ENCODE results near the gene LRP6. TPM values are rescaled to one million over a fixed set of nuclear protein-coding genes. Genes with fewer than 3 reads are reported as not detected.
"Not testable (repeated sequence)": the region's sequence is repeated elsewhere in the genome, so short reads cannot be mapped to it uniquely, and the experiment has no call there.

Gene LRP6
- total RNA-seq: 18.7 TPM
- long read RNA-seq, full-length matches to known transcripts: 4 of 10 reads
- long read RNA-seq, partial matches to known transcripts: 5 of 10 reads
- long read RNA-seq, other reads (novel, unspliced or antisense): 1 of 10 reads

GRCh38 chr12:12266873-12267741 is at the start of gene LRP6:
LRP6 (minus strand) TSS chr12:12267044; CDS start chr12:12266735, 309 bp downstream.
- peak within 1 kb of the TSS; percentile 89 for H3K4me3 ChIP-seq
- intact Hi-C loops (cut with micrococcal nuclease): no loop called here
- peak within 1 kb of the TSS; percentile 100 for H3K27ac ChIP-seq (replicated peaks)
- H3K4me1 ChIP-seq: peaks cover 41% of the 10 kb centered on the region
- no peaks in the 10 kb centered on the region for H3K36me3 ChIP-seq
- H3K27me3 ChIP-seq (ENCODE audit: low read depth): no peaks in the 10 kb centered on the region
- TF ChIP-seq CTCF (IDR thresholded peaks at IDR 0.05; ENCODE audit: borderline replicate concordance): peak; percentile 3
- peak; percentile 92 for DNase-seq
- no peaks in the 10 kb centered on the region for H3K9me3 ChIP-seq (replicated peaks)

GRCh38 chr12:12315838-12316237 is 49.0 kb upstream of the LRP6 start:
- TF ChIP-seq CTCF (IDR thresholded peaks at IDR 0.05; ENCODE audit: borderline replicate concordance): no peak
- no peaks in the 10 kb centered on the region for H3K27me3 ChIP-seq (ENCODE audit: low read depth)
- no peak for DNase-seq

GRCh38 chr12:12310695-12311094 is 43.9 kb upstream of the LRP6 start:
- H3K36me3 ChIP-seq; DNase-seq; H3K27me3 ChIP-seq (ENCODE audit: low read depth); intact Hi-C loops (cut with micrococcal nuclease); H3K4me3 ChIP-seq; H3K4me1 ChIP-seq; H3K27ac ChIP-seq (replicated peaks); H3K9me3 ChIP-seq (replicated peaks): not testable (repeated sequence)

More at GRCh38 chr12:12315838-12316237, 49.0 kb upstream of the LRP6 start:
- no peak overlapping the region for H3K4me3 ChIP-seq
- no peak overlapping the region for H3K27ac ChIP-seq (replicated peaks)
- intact Hi-C loops (cut with micrococcal nuclease): no loop called here
- H3K36me3 ChIP-seq: no peaks in the 10 kb centered on the region
- H3K4me1 ChIP-seq: peaks cover 4% of the 10 kb centered on the region
- no peaks in the 10 kb centered on the region for H3K9me3 ChIP-seq (replicated peaks)

GRCh38 chr12:12305568-12306300 is 38.9 kb upstream of the LRP6 start:
- TF ChIP-seq CTCF (IDR thresholded peaks at IDR 0.05; ENCODE audit: borderline replicate concordance): no peak
- H3K9me3 ChIP-seq (replicated peaks): peaks cover 5% of the 10 kb centered on the region
- intact Hi-C loops (cut with micrococcal nuclease): no loop called here
- H3K36me3 ChIP-seq: no peaks in the 10 kb centered on the region
- no peak overlapping the region for H3K27ac ChIP-seq (replicated peaks)
- no peak overlapping the region for H3K4me3 ChIP-seq
- H3K27me3 ChIP-seq (ENCODE audit: low read depth): no peaks in the 10 kb centered on the region
- no peak for DNase-seq
- H3K4me1 ChIP-seq: no peaks in the 10 kb centered on the region

GRCh38 chr12:12302976-12303375 is 36.1 kb upstream of the LRP6 start:
- no peak for TF ChIP-seq CTCF (IDR thresholded peaks at IDR 0.05; ENCODE audit: borderline replicate concordance)
- Histone ChIP-seq H3K27ac (replicated peaks) (no peak overlapping the region), H3K36me3 (no peaks in the 10 kb centered on the region), H3K27me3 (ENCODE audit: low read depth) (no peaks in the 10 kb centered on the region), H3K4me1 (no peaks in the 10 kb centered on the region), H3K4me3 (no peak overlapping the region), H3K9me3 (replicated peaks) (peaks cover 5% of the 10 kb centered on the region)
- no peak for DNase-seq
- intact Hi-C loops (cut with micrococcal nuclease): no loop called here
